B cell (primary cell): Measurements from ENCODE around the gene PLIN4.

Experiments
- EZH2 ChIP-seq: IDR thresholded peaks from 2 replicates; pipeline ENCODE4 v1.6.1; 2012; ENCODE audit warnings: borderline replicate concordance, low read depth, mild to moderate bottlenecking, moderate library complexity, low read length; ENCODE audit not compliant: insufficient read depth, poor library complexity, severe bottlenecking
- TF ChIP-seq, protein P1 (sequence below): fragments of 200-600 bp; IDR thresholded peaks from one replicate; pipeline ENCODE4 v1.8.0; 2022; ENCODE audit warnings: antibody characterized with exemption, mild to moderate bottlenecking

DNA sequence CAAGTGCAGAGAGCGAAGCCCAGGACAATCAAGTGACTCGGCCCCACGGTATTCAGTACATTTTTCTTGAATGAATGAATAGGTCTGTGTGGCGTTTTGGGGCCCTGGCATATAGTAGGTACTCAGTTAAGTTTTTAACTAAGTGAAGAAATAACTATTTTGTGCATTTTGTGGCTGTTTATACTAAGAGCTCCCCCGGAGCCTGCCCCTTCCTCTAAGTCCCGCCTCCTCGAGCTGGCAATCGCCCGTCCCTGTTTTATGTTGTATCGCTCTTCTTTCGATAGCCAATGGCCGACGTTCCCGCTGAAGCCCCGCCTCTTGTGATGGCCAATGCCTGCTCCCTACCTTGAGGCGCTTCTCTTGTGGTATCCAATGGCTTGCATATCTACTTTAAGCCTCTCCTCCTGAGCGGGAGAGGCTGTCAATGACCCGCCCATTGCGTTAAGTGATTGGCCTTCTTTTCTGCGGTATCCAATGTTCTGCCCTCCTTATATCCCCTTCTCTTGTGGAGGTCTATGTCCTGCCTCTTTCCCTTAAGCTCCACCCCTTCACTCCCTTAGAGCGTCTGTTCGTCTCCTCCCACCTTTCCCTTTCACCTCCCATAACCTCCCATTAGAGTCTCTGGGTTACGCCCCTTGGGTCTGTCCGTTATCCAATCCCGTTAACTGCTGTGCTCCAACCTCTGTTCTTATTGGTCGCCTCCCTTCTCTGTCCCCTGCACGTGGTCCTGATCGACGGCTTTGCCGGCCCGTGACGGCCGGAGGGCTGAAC lies 46.7 kb downstream of the PLIN4 start:
- TF ChIP-seq, protein P1, sequence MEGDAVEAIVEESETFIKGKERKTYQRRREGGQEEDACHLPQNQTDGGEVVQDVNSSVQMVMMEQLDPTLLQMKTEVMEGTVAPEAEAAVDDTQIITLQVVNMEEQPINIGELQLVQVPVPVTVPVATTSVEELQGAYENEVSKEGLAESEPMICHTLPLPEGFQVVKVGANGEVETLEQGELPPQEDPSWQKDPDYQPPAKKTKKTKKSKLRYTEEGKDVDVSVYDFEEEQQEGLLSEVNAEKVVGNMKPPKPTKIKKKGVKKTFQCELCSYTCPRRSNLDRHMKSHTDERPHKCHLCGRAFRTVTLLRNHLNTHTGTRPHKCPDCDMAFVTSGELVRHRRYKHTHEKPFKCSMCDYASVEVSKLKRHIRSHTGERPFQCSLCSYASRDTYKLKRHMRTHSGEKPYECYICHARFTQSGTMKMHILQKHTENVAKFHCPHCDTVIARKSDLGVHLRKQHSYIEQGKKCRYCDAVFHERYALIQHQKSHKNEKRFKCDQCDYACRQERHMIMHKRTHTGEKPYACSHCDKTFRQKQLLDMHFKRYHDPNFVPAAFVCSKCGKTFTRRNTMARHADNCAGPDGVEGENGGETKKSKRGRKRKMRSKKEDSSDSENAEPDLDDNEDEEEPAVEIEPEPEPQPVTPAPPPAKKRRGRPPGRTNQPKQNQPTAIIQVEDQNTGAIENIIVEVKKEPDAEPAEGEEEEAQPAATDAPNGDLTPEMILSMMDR = no peak
- no peak for TF ChIP-seq EZH2
